ENCODE results near the gene CDC45. TPM values are rescaled to one million over a fixed set of nuclear protein-coding genes. Genes with fewer than 3 reads are reported as not detected.

CDC45 gene
- total RNA-seq, 2 experiments from 2014 or later: 59.5 to 65.7 TPM

GRCh38 chr22:19451570-19451969 lies 28.1 kb upstream of the CDC45 start:
- ChIA-PET CTCF (interaction anchor here (0.5 to 2.4 kb wide), 2 partner anchors 20 to 181 kb away, joined by 3 to 6 read pairs; partner anchors contain the start of gene HIRA), POLR2A (no interaction called here)
- Mint-ChIP-seq H3K27ac (no peak overlapping the region), H3K4me1 (peaks cover 23% of the 10 kb centered on the region), H3K9me3 (no peaks in the 10 kb centered on the region), H3K4me3 (no peak overlapping the region), H3K36me3 (ENCODE audit: low read depth) (peaks cover 50% of the 10 kb centered on the region), H3K27me3 (no peaks in the 10 kb centered on the region)
- no peak for DNase-seq

- H3K27me3 Mint-ChIP-seq: no peaks in the 10 kb centered on the region
- ChIA-PET CTCF (no interaction called here), POLR2A (no interaction called here)
- H3K27ac Mint-ChIP-seq: no peak overlapping the region
- H3K4me1 Mint-ChIP-seq: peaks cover 10% of the 10 kb centered on the region
- H3K4me3 Mint-ChIP-seq: no peak overlapping the region
- no peaks in the 10 kb centered on the region for H3K9me3 Mint-ChIP-seq
- DNase-seq: no peak
- H3K36me3 Mint-ChIP-seq (ENCODE audit: low read depth): peaks cover 51% of the 10 kb centered on the region
Observed at GRCh38 chr22:19453718-19454117, 26.0 kb upstream of the CDC45 start.

GRCh38 chr22:19454156-19454555 lies 25.6 kb upstream of the CDC45 start:
- Mint-ChIP-seq H3K27ac (peak overlapping the region; percentile 14), H3K4me1 (peaks cover 6% of the 10 kb centered on the region), H3K36me3 (ENCODE audit: low read depth) (peaks cover 51% of the 10 kb centered on the region), H3K27me3 (no peaks in the 10 kb centered on the region), H3K9me3 (no peaks in the 10 kb centered on the region), H3K4me3 (no peak overlapping the region)
- POLR2A ChIA-PET: no interaction called here
- CTCF ChIA-PET: interaction anchor here (1.9 kb wide), 1 partner anchor 10 kb away, joined by 4 read pairs; no protein-coding TSS in a partner anchor
- no peak for DNase-seq

- Mint-ChIP-seq H3K4me3 (no peak overlapping the region), H3K27me3 (no peaks in the 10 kb centered on the region), H3K4me1 (no peaks in the 10 kb centered on the region), H3K9me3 (no peaks in the 10 kb centered on the region), H3K27ac (no peak overlapping the region), H3K36me3 (ENCODE audit: low read depth) (peaks cover 49% of the 10 kb centered on the region)
- no peak for DNase-seq
- ChIA-PET POLR2A (no interaction called here), CTCF (interaction anchor here (1.9 kb wide), 1 partner anchor 9 kb away, joined by 4 read pairs; no protein-coding TSS in a partner anchor)
Observed at GRCh38 chr22:19455033-19455432, 24.7 kb upstream of the CDC45 start.

GRCh38 chr22:19455585-19456370 lies 23.9 kb upstream of the CDC45 start:
- no peaks in the 10 kb centered on the region for H3K27me3 Mint-ChIP-seq
- no peaks in the 10 kb centered on the region for H3K9me3 Mint-ChIP-seq
- no peak overlapping the region for H3K27ac Mint-ChIP-seq
- no peaks in the 10 kb centered on the region for H3K4me1 Mint-ChIP-seq
- ChIA-PET POLR2A (no interaction called here), CTCF (interaction anchor here (1.9 kb wide), 1 partner anchor 9 kb away, joined by 4 read pairs; no protein-coding TSS in a partner anchor)
- peaks cover 50% of the 10 kb centered on the region for H3K36me3 Mint-ChIP-seq (ENCODE audit: low read depth)
- DNase-seq: no peak
- H3K4me3 Mint-ChIP-seq: no peak overlapping the region

GRCh38 chr22:19456541-19456940 lies 23.2 kb upstream of the CDC45 start:
- H3K27me3 Mint-ChIP-seq: no peaks in the 10 kb centered on the region
- POLR2A ChIA-PET: no interaction called here

GRCh38 chr22:19457828-19458428 lies 21.8 kb upstream of the CDC45 start:
- Mint-ChIP-seq H3K4me3 (no peak overlapping the region), H3K27ac (peak overlapping the region; percentile 13), H3K27me3 (no peaks in the 10 kb centered on the region), H3K9me3 (no peaks in the 10 kb centered on the region), H3K4me1 (no peaks in the 10 kb centered on the region), H3K36me3 (ENCODE audit: low read depth) (peaks cover 45% of the 10 kb centered on the region)
- no peak for DNase-seq
- ChIA-PET CTCF (interaction anchor here (1.0 to 1.2 kb wide), 2 partner anchors 16 to 22 kb away, joined by 3 to 4 read pairs; partner anchors contain the start of gene CDC45), POLR2A (no interaction called here)

More at GRCh38 chr22:19456541-19456940, 23.2 kb upstream of the CDC45 start:
- no peaks in the 10 kb centered on the region for H3K4me1 Mint-ChIP-seq
- H3K36me3 Mint-ChIP-seq (ENCODE audit: low read depth): peaks cover 51% of the 10 kb centered on the region
- no peak for DNase-seq
- H3K9me3 Mint-ChIP-seq: no peaks in the 10 kb centered on the region
- CTCF ChIA-PET: no interaction called here
- H3K4me3 Mint-ChIP-seq: no peak overlapping the region
- no peak overlapping the region for H3K27ac Mint-ChIP-seq

GRCh38 chr22:19460036-19460435 lies 19.7 kb upstream of the CDC45 start:
- Mint-ChIP-seq H3K9me3 (no peaks in the 10 kb centered on the region), H3K27me3 (no peaks in the 10 kb centered on the region), H3K4me3 (no peak overlapping the region), H3K36me3 (ENCODE audit: low read depth) (peaks cover 39% of the 10 kb centered on the region), H3K27ac (no peak overlapping the region), H3K4me1 (peaks cover 5% of the 10 kb centered on the region)
- no peak for DNase-seq
- ChIA-PET POLR2A (no interaction called here), CTCF (interaction anchor here (0.6 kb wide), 1 partner anchor 168 kb away, joined by 3 read pairs; no protein-coding TSS in a partner anchor)

- ChIA-PET CTCF (no interaction called here), POLR2A (no interaction called here)
- H3K9me3 Mint-ChIP-seq: no peaks in the 10 kb centered on the region
- DNase-seq: no peak
- no peaks in the 10 kb centered on the region for H3K27me3 Mint-ChIP-seq
- H3K4me1 Mint-ChIP-seq: peaks cover 8% of the 10 kb centered on the region
- H3K36me3 Mint-ChIP-seq (ENCODE audit: low read depth): peaks cover 41% of the 10 kb centered on the region
- H3K4me3 Mint-ChIP-seq: no peak overlapping the region
- H3K27ac Mint-ChIP-seq: no peak overlapping the region
Observed at GRCh38 chr22:19461506-19461905, 18.2 kb upstream of the CDC45 start.

GRCh38 chr22:19463008-19463407 lies 16.7 kb upstream of the CDC45 start:
- Mint-ChIP-seq H3K9me3 (no peaks in the 10 kb centered on the region), H3K27me3 (no peaks in the 10 kb centered on the region), H3K4me1 (peaks cover 8% of the 10 kb centered on the region), H3K27ac (no peak overlapping the region), H3K36me3 (ENCODE audit: low read depth) (peaks cover 45% of the 10 kb centered on the region), H3K4me3 (no peak overlapping the region)
- CTCF ChIA-PET: interaction anchor here (0.8 to 1.6 kb wide), 2 partner anchors 15 to 167 kb away, joined by 3 to 5 read pairs; no protein-coding TSS in a partner anchor
- no peak for DNase-seq
- POLR2A ChIA-PET: interaction anchor here (0.7 kb wide), 1 partner anchor 425 kb away, joined by 3 read pairs; no protein-coding TSS in a partner anchor

GRCh38 chr22:19463491-19464469 lies 15.9 kb upstream of the CDC45 start:
- H3K4me1 Mint-ChIP-seq: peaks cover 8% of the 10 kb centered on the region
- no peaks in the 10 kb centered on the region for H3K27me3 Mint-ChIP-seq
- CTCF ChIA-PET: interaction anchor here (0.8 to 1.7 kb wide), 4 partner anchors 9 to 166 kb away, joined by 3 to 5 read pairs (median 4); partner anchors contain the start of gene CDC45
- POLR2A ChIA-PET: no interaction called here
- no peak overlapping the region for H3K27ac Mint-ChIP-seq
- DNase-seq: no peak
- H3K9me3 Mint-ChIP-seq: no peaks in the 10 kb centered on the region
- no peak overlapping the region for H3K4me3 Mint-ChIP-seq
- peaks cover 45% of the 10 kb centered on the region for H3K36me3 Mint-ChIP-seq (ENCODE audit: low read depth)

- DNase-seq: no peak
- H3K9me3 Mint-ChIP-seq: no peaks in the 10 kb centered on the region
- H3K4me3 Mint-ChIP-seq: no peak overlapping the region
- POLR2A ChIA-PET: no interaction called here
- no peaks in the 10 kb centered on the region for H3K27me3 Mint-ChIP-seq
- CTCF ChIA-PET: interaction anchor here (0.6 to 1.7 kb wide), 4 partner anchors 10 to 369 kb away, joined by 3 to 5 read pairs (median 4); partner anchors contain the start of gene CDC45
- no peak overlapping the region for H3K27ac Mint-ChIP-seq
- peaks cover 49% of the 10 kb centered on the region for H3K36me3 Mint-ChIP-seq (ENCODE audit: low read depth)
- H3K4me1 Mint-ChIP-seq: peaks cover 8% of the 10 kb centered on the region
Observed at GRCh38 chr22:19464546-19464945, 15.2 kb upstream of the CDC45 start.

Measured in activated CD4-positive, alpha-beta T cell treated with anti-CD3 and anti-CD28 coated beads, Interleukin-2, amount 10 ng/mL, durations not matched to agents 7 days and 5 days (primary cell).